Liver (tissue), 9 donors: ENCODE results near the gene TMEM272. TPM values are rescaled to one million over a fixed set of nuclear protein-coding genes. Genes with fewer than 3 reads are reported as not detected.

Experiments used
- DNase-seq: peaks from one replicate; pipeline ENCODE4 v3.0.0-alpha.2; 2017; ENCODE audit warnings: low spot score
- H3K27ac ChIP-seq, 2 donors: one replicate each; pipeline ENCODE4 v1.7.0; 2013; ENCODE audit warnings: inconsistent platforms in 2 of 2, low read length in 2 of 2, control low read depth in 1 of 2, low read depth in 1 of 2, mild to moderate bottlenecking in 1 of 2
- H3K27me3 ChIP-seq, 4 donors: one replicate each; pipeline versions ENCODE4 v1.6.1 to v1.7.0; 2013; ENCODE audit warnings: low read length in 3 of 4, inconsistent platforms in 1 of 4, mild to moderate bottlenecking in 1 of 4, moderate library complexity in 1 of 4; ENCODE audit not compliant: control insufficient read depth in 4 of 4, insufficient read depth in 4 of 4
- H3K36me3 ChIP-seq, 4 donors: one replicate each; pipeline versions ENCODE4 v1.6.1 to v1.7.0; 2013; ENCODE audit warnings: low read length in 3 of 4, mild to moderate bottlenecking in 3 of 4, low read depth in 1 of 4, moderate library complexity in 1 of 4; ENCODE audit not compliant: control insufficient read depth in 4 of 4, insufficient read depth in 3 of 4
- H3K4me1 ChIP-seq, 4 donors: one replicate each; pipeline versions ENCODE4 v1.6.1 to v1.7.0; 2013; ENCODE audit warnings: low read length in 3 of 4, mild to moderate bottlenecking in 3 of 4, moderate library complexity in 1 of 4; ENCODE audit not compliant: control insufficient read depth in 4 of 4, insufficient read depth in 4 of 4
- H3K4me3 ChIP-seq, 3 donors: one replicate each; pipeline versions ENCODE4 v1.6.1 to v1.7.0; 2013; ENCODE audit warnings: low read length in 3 of 3, control low read depth in 1 of 3, low read depth in 1 of 3, mild to moderate bottlenecking in 1 of 3
- H3K9ac ChIP-seq, 2 donors: one replicate each; pipeline ENCODE4 v1.7.0; 2013; ENCODE audit warnings: low read length in 2 of 2, mild to moderate bottlenecking in 2 of 2, moderate library complexity in 2 of 2, control low read depth in 1 of 2, low read depth in 1 of 2
- H3K9me3 ChIP-seq, 4 donors: one replicate each; pipeline versions ENCODE4 v1.6.1 to v1.7.0; 2013; ENCODE audit warnings: low read length in 3 of 4; ENCODE audit not compliant: control insufficient read depth in 4 of 4
- FOXA1 ChIP-seq: IDR thresholded peaks from 2 replicates; pipeline ENCODE4 v1.6.1; 2016; ENCODE audit warnings: antibody characterized with exemption
- HNF4A ChIP-seq, 2 donors: conservative IDR thresholded peaks; 2 replicates each; pipeline ENCODE4 v1.6.1; 2016; ENCODE audit warnings: antibody characterized with exemption in 2 of 2, mild to moderate bottlenecking in 2 of 2
- HNF4G ChIP-seq: IDR thresholded peaks from 2 replicates; pipeline ENCODE4 v1.6.1; 2016; ENCODE audit warnings: antibody characterized with exemption
- JUND ChIP-seq, 2 donors: IDR thresholded peaks; 2 replicates each; pipeline ENCODE4 v1.6.1; 2016; ENCODE audit warnings: antibody characterized with exemption in 2 of 2
- NR2F2 ChIP-seq: IDR thresholded peaks from 2 replicates; pipeline ENCODE4 v1.6.1; 2016; ENCODE audit warnings: antibody characterized with exemption
- RAD21 ChIP-seq, 2 donors: IDR thresholded peaks; 2 replicates each; pipeline ENCODE4 v1.6.1; 2016; ENCODE audit warnings: antibody characterized with exemption in 2 of 2, mild to moderate bottlenecking in 2 of 2
- RXRA ChIP-seq, 2 donors: IDR thresholded peaks; 2 replicates each; pipeline ENCODE4 v1.6.1; 2017 to 2018; ENCODE audit warnings: antibody characterized with exemption in 2 of 2, mild to moderate bottlenecking in 1 of 2
- SP1 ChIP-seq: IDR thresholded peaks from 2 replicates; pipeline ENCODE4 v1.6.1; 2018; ENCODE audit warnings: antibody characterized with exemption, mild to moderate bottlenecking
- ZBTB33 ChIP-seq: IDR thresholded peaks from 2 replicates; pipeline ENCODE4 v1.6.1; 2016; ENCODE audit warnings: antibody characterized with exemption
- WGBS: extraction: QIAGEN DNeasy Blood & Tissue Kit; methylation state at CpG from one replicate; pipeline ENCODE4 v1.1.7; 2013; 5-methylcytosine and 5-hydroxymethylcytosine counted together
- polyA plus RNA-seq, 2 donors: library from polyadenylated mRNA; stranded (reverse) in 1 of 2; unstranded in 1 of 2; fragments of 200-250 nt in 1 of 2; fragments of >200 nt in 1 of 2; fragmentation: Nextera tagmentation in 1 of 2; extraction: Ambion mirVana in 1 of 2; gene quantifications; one replicate each; pipeline versions ENCODE4 v1.2.1 to v1.2.3, GENCODE V29; 2013 to 2015
- total RNA-seq, 2 donors: library from RNA; depleted of rRNA; stranded (reverse); fragments of >200 nt; gene quantifications; one replicate each; pipeline ENCODE4 v1.2.3, GENCODE V29; 2014
- TF ChIP-seq, protein P1 (sequence below): IDR thresholded peaks from 2 replicates; pipeline ENCODE4 v1.6.1; 2016; ENCODE audit warnings: antibody characterized with exemption, mild to moderate bottlenecking
- TF ChIP-seq, protein P2 (sequence below): fragments of 150-350 bp; IDR thresholded peaks from 2 replicates; pipeline ENCODE4 v1.5.1; 2017; ENCODE audit warnings: improper control_type of control experiment, low read depth, low read length; ENCODE audit not compliant: missing input control
- donor health status: healthy.
- donor health status: healthy.
- donor health status: healthy.
- donor health status: healthy.
- donor health status: healthy.

The TMEM272 gene
- total and polyA plus RNA-seq, 4 donors = 0.02 to 0.42 (median 0.10) TPM

DNA sequence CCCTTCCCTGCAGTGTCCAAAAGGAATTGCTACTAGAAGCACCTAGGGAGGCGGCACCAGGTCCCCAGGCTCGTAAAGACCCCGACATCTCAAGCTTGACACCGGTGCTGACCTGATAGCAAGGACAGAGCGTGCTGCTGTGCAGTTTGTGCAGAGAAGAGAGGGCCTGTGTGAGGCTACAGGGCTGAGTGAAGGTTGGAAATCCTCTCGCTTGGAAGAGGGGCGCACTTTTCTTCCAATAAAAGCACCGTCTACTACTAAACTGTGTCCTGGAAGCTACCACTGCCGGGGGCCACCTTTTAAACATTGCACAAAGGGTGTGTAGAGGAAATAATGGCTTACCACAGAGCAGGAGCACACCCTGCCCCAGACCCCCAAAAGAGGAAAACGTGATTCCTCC, 11.0 kb downstream of the TMEM272 start:
- Histone ChIP-seq H3K4me1 (no peaks in the 10 kb centered on the region), H3K4me3 (no peak overlapping the region), H3K27me3 (no peaks in the 10 kb centered on the region), H3K9me3 (no peaks in the 10 kb centered on the region), H3K36me3 (no peaks in the 10 kb centered on the region), H3K27ac (no peak overlapping the region), H3K9ac (no peak overlapping the region)
- TF ChIP-seq HNF4A (conservative IDR thresholded peaks at IDR 0.05) (no peak), RAD21 (IDR thresholded peaks at IDR 0.05) (no peak), SP1 (no peak), HNF4G (no peak), RXRA (IDR thresholded peaks at IDR 0.05) (no peak), JUND (IDR thresholded peaks at IDR 0.05) (no peak), NR2F2 (no peak), FOXA1 (no peak)
- TF ChIP-seq, protein P1, sequence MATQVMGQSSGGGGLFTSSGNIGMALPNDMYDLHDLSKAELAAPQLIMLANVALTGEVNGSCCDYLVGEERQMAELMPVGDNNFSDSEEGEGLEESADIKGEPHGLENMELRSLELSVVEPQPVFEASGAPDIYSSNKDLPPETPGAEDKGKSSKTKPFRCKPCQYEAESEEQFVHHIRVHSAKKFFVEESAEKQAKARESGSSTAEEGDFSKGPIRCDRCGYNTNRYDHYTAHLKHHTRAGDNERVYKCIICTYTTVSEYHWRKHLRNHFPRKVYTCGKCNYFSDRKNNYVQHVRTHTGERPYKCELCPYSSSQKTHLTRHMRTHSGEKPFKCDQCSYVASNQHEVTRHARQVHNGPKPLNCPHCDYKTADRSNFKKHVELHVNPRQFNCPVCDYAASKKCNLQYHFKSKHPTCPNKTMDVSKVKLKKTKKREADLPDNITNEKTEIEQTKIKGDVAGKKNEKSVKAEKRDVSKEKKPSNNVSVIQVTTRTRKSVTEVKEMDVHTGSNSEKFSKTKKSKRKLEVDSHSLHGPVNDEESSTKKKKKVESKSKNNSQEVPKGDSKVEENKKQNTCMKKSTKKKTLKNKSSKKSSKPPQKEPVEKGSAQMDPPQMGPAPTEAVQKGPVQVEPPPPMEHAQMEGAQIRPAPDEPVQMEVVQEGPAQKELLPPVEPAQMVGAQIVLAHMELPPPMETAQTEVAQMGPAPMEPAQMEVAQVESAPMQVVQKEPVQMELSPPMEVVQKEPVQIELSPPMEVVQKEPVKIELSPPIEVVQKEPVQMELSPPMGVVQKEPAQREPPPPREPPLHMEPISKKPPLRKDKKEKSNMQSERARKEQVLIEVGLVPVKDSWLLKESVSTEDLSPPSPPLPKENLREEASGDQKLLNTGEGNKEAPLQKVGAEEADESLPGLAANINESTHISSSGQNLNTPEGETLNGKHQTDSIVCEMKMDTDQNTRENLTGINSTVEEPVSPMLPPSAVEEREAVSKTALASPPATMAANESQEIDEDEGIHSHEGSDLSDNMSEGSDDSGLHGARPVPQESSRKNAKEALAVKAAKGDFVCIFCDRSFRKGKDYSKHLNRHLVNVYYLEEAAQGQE = no peak
- DNase-seq = no peak
- WGBS = 82% methylated on average over 10 of the region's 10 CpGs

DNA sequence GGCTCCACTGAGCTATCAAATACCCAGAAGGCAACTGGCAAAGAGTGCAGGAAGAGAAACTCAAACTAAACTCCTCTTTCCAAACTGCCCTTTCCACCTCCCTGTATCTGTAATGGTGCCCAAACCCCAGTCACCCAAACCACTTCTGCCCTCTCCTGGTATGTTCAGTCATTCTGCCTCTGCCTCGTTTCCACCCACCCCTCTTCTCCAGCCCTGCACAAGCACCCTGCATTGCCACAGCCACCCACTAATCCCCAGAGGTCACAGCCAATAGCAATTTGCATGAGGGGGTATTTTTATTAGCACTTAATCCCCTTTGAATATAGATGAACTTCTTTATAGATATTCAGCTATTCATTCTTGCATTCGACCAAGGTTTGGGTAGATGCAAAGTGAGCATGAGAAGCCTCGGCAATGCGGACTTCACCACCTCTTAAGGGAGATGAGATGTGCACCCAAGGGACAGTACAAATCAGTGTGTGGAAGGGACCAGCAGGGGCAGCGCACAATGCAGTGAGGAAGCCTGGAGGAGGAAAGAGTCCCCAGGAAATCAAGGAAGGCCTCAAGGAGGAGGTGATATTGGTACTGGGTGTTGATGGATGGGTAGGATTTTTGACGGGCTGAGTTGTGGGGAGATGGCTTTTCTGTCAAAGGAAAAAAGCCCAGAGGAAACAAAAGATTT, 12.4 kb downstream of the TMEM272 start:
- H3K27ac ChIP-seq = no peak overlapping the region
- TF ChIP-seq, protein P2, sequence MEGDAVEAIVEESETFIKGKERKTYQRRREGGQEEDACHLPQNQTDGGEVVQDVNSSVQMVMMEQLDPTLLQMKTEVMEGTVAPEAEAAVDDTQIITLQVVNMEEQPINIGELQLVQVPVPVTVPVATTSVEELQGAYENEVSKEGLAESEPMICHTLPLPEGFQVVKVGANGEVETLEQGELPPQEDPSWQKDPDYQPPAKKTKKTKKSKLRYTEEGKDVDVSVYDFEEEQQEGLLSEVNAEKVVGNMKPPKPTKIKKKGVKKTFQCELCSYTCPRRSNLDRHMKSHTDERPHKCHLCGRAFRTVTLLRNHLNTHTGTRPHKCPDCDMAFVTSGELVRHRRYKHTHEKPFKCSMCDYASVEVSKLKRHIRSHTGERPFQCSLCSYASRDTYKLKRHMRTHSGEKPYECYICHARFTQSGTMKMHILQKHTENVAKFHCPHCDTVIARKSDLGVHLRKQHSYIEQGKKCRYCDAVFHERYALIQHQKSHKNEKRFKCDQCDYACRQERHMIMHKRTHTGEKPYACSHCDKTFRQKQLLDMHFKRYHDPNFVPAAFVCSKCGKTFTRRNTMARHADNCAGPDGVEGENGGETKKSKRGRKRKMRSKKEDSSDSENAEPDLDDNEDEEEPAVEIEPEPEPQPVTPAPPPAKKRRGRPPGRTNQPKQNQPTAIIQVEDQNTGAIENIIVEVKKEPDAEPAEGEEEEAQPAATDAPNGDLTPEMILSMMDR = peak; percentile 26
- TF ChIP-seq JUND (IDR thresholded peaks at IDR 0.05) (no peak), FOXA1 (no peak), HNF4A (conservative IDR thresholded peaks at IDR 0.05) (no peak), ZBTB33 (no peak), RXRA (IDR thresholded peaks at IDR 0.05) (no peak), RAD21 (IDR thresholded peaks at IDR 0.05) (peak; percentile 67 to 76)
- TF ChIP-seq, protein P1 = no peak
- no peaks in the 10 kb centered on the region for H3K36me3 ChIP-seq

More for the DNA sequence above, 12.4 kb downstream of the TMEM272 start:
- DNase-seq = no peak
- 82% methylated on average over 6 of the region's 6 CpGs for WGBS
- no peaks in the 10 kb centered on the region for H3K4me1 ChIP-seq
- no peak overlapping the region for H3K4me3 ChIP-seq
- no peak overlapping the region for H3K9ac ChIP-seq
- H3K9me3 ChIP-seq = no peaks in the 10 kb centered on the region
- H3K27me3 ChIP-seq = no peaks in the 10 kb centered on the region
